GM19238 (cell line): Measurements from ENCODE around the gene MGAT5.
A peak's percentile ranks its signal among the peaks of the same experiment; 100 is the strongest.

ENCODE experiments used
- DNase-seq: peaks from one replicate; pipeline ENCODE4 v3.0.0; 2011; ENCODE audit warnings: low spot score; ENCODE audit not compliant: insufficient read length

MGAT5 gene

DNA sequence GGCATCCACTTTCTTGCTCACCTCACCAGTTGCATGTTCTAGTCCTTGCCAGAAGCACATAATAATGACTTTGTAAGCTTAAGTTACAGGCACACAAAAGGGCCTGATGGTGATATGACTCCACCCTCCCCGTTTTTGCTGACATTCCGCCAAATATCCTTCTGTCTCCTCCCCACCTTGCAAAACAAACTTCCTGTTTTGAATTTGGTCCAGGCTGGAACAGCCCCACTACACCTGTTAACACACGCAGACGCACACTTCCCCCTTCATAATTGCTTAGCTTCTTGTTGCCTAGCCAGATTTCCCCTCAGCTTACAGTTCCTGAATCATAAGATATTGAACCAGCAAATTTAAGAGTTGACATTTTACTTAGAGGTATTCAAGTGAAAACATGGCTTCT lies at the start of gene MGAT5:
Gene MGAT5 (plus strand): TSS at position 269 of the 400 bp plus-strand sequence. CDS start 332 bp downstream, outside the sequence.
- no peak for DNase-seq

- DNase-seq: no peak
These were observed 48.8 kb upstream of the MGAT5 start for GRCh38 chr2:134205087-134205486.

GRCh38 chr2:134206031-134206430 lies 47.8 kb upstream of the MGAT5 start:
- DNase-seq: no peak

GRCh38 chr2:134206573-134206972 lies 47.3 kb upstream of the MGAT5 start:
- no peak for DNase-seq

- DNase-seq: peak; percentile 31
These were observed 46.2 kb upstream of the MGAT5 start for GRCh38 chr2:134207589-134208209.

GRCh38 chr2:134208825-134209224 lies 45.0 kb upstream of the MGAT5 start:
- DNase-seq: no peak

GRCh38 chr2:134212746-134213145 lies 41.1 kb upstream of the MGAT5 start:
- no peak for DNase-seq

DNA sequence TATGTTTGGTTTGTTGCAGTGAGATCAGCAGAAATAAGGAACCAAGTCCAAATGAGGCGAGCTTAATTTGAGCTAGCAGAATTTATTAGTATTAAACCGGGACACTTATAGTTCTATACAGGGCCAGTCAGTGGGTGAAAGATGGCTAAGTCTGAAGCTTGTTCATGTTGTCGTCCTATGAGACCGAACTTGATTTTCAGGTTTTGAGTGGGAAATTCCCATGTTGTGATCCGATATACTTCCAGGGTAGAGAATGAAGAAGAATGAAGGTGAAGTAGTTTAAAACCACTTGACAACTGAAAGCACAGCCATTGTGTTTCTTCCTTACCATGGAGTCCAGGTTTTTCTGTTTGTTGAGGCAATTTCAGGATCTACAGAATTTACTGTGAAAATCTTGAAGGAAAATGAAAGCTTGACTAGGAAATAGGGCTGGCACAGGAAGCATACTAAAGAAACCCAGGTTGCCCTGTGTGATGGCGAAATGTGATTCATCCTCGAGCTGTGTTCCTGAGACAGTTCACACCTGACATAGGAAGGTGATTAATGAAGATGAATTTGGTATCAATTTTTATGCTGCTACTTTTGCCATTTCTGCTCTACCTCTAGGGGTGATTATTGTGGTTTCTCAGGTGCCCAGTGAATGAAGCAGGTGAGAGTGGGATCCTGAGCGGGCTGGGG lies 37.6 kb upstream of the MGAT5 start:
- DNase-seq: no peak

- DNase-seq: no peak
These were observed 36.5 kb upstream of the MGAT5 start for GRCh38 chr2:134217351-134217750.

- DNase-seq: no peak
These were observed 35.9 kb upstream of the MGAT5 start for GRCh38 chr2:134217924-134218323.

GRCh38 chr2:134218414-134218813 lies 35.5 kb upstream of the MGAT5 start:
- no peak for DNase-seq

DNA sequence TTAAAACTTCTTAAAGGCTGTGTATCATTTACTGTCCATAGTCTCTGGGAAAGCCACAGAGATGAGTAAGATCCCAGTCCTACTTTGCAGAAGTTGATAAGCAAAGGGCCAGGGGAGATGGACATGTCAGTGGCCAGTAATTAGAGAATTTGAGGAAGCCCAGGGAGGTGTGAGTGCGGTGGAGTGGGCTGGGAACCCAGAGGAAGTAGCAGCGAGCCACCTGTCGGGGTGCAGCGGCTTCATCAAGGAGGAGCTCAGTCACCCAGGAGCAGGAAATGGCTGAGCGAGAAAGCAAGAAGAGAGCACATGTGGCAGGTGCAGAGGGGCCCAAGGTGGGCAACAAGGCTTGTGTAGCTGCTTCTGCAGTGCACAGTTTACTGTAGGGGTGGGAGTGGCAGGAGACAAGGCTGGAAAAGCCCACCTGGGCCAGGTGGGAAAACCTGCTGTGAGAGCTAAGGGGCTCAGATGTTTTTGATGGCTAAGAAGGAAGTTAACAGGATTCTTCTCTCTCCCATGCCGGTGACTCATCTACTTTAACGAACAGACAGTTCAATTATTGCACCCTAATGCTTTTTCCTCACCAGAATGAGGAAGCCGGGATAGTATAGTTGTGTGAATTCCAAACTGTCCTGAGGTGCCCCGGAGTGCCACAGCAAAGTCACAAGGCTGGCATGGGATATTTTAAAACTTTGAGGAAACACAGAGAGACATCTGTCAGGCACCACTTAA lies 34.8 kb upstream of the MGAT5 start:
- DNase-seq: no peak

GRCh38 chr2:134220344-134220974 lies 33.4 kb upstream of the MGAT5 start:
- DNase-seq: no peak

DNA sequence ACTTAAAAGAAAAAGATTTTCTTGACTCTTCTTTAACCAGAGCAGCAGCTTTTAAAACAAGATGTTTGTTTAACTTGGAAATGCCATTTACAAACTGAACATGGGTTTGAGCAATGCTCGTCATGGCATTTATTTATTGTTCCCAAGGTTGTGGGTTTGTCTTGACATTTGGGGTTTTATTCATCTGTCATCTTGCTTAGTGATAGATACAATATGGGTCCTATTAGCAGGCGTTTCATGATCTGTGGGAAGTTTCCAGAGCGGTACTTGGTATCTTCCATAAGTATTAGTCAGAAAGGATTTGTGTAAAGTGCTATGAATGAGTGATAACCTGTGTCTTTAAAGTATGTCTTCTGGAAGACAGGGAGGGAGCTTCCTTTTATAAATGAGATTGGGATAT lies 29.9 kb upstream of the MGAT5 start:
- no peak for DNase-seq

DNA sequence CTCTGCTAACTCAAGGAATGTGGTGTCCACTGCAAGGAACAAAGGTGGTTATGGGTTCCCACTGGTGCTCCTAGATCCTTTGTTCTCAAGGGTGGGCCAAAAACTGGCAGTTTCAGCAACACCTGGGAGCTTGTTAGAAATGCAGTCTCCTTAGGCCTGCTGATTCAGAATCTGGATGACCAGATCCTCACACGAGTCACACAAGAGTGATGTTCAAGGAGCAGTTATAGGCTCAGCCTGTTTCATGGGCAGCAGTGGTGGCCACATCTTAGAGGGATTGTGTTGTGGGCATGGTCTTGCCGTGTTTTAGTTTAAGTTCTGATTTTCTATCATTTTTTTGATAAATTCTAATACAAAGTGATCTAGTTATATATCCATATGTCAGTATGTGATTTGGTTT lies 28.7 kb upstream of the MGAT5 start:
- DNase-seq: no peak

DNA sequence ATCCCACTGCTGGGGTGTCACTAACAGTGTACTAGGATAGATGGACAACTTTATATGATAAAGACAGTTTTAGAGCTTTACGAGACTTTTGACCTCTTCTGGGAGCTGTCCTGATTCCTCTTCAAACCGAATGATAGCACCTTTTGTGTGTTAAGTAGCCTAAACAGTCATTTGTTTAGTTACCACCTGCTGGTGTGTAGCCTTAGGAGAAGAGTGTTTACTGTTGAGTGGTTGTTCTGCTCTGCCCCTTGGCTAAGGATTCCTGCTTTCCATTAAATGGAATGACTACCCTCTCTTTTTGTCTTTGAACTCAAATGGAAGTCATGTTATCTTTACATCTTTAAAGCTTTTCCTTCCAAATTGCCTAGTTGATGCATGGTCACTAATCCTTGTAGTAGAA lies 28.0 kb upstream of the MGAT5 start:
- no peak for DNase-seq

DNA sequence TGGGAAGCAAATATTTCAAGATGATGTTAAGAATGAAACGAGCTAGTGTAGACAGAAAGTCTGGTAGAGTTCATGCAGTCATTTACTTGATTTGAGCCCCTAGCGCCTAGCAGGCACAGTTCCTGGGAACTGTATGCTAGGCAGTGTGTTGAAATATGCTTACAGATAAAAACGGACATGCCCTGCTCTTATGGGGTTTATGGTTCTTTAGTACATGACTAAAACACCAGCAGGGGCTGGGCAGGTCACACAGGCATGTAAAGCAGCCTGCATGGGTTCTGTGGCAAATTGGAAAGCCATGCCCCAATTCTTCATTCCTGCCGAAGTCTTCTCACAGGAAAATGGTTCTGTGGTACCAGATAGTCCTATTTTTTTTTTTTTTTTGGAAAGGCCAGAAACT lies 27.3 kb upstream of the MGAT5 start:
- DNase-seq: no peak

DNA sequence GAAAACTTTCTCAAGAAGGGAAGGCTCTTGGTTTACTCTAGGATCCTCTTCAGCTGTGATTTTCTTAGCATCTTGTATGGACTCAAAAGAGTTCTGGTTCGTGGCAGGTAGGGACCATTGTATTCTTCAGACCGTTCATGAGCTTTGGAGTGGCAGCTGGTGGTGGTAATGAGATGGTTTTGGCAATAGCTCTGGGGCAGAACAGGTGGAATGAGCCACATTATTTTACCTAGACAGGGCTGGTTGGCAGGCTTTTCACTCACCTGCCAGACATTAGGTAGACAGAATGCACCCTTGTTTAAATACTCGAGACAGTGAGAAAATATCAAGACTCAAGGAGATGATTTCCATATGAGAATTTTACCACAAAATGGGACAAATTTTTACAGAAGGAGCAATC lies 26.2 kb upstream of the MGAT5 start:
- DNase-seq: no peak

DNA sequence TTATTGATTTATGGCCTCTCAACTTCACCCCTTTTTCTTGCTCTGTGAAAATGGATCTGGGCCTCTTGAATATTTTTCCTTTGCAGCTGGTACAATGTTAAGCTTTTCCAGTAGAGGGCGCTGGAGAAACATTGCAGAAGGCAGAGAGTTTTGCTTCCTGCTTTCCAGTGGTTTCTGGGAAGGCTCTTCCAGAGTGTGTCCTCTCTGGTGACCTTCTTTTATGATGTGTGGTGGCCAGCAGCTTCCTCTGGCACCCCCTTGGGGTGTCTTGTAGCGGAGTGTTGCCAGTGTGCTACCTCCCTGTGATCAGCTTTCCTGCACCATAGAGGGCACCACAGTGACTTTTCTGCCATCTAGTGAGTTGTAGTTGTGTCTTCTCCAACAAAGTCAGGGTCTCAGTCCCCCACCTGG lies 25.4 kb upstream of the MGAT5 start:
- no peak for DNase-seq

GRCh38 chr2:134229540-134229939 lies 24.3 kb upstream of the MGAT5 start:
- DNase-seq: no peak

DNA sequence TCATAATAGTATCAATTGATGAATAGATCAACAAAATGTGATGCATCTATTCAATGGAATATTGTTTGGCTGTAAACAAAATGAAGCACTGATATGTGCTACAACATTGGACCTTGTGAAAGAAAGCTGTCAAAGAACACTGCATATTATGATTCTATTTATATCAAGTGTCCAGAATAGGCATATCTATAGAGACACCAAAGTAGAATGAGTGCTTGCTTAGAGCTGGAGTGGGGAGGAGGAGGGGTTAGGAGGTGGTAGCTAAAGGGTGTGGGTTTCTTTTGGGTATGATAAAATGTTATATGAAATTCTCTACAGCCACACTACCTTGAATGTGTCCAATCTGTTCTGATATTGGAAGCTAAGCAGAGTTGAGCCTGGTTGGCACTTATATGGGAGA lies 23.0 kb upstream of the MGAT5 start:
- DNase-seq: no peak

GRCh38 chr2:134231301-134231964 lies 22.4 kb upstream of the MGAT5 start:
- DNase-seq: no peak
